K562 (cell line): ENCODE data around the gene SP100. TPM values are rescaled to one million over a fixed set of nuclear protein-coding genes. Genes with fewer than 3 reads are reported as not detected.

Experiments
- CCNT2 ChIP-seq: IDR thresholded peaks from 2 replicates; pipeline ENCODE4 v1.6.1; 2011; ENCODE audit warnings: borderline replicate concordance, low read depth, mild to moderate bottlenecking, moderate library complexity, mixed read lengths, low read length; ENCODE audit not compliant: insufficient read length; ENCODE audit errors: extremely low read depth
- MYC ChIP-seq, 2 experiments: fragments of 250-450 bp in 1 of 2; sonication (Bioruptor Pico) in 1 of 2; IDR thresholded peaks; 2 replicates each; pipeline versions ENCODE4 v1.5.1 to v1.6.1; 2012 to 2021; ENCODE audit warnings: low read depth in 2 of 2, borderline replicate concordance in 1 of 2, improper control_type of control experiment in 1 of 2, low read length in 1 of 2, mild to moderate bottlenecking in 1 of 2, moderate library complexity in 1 of 2
- POLR2A ChIP-seq: fragments of 450-650 bp; conservative IDR thresholded peaks from 2 replicates; pipeline ENCODE4 v1.6.1; 2016
- ZFP30 ChIP-seq: fragments of 250-450 bp; sonication (Bioruptor Pico); IDR thresholded peaks from 2 replicates; pipeline ENCODE4 v1.8.0; 2022; ENCODE audit warnings: moderate library complexity, mild to moderate bottlenecking, inconsistent platforms, borderline replicate concordance
- polyA plus RNA-seq, 8 experiments: library from polyadenylated mRNA; depleted of rRNA in 4 of 8; stranded (reverse) in 5 of 8; unstranded in 3 of 8; fragments of >200 nt; fragmentation: Nextera tagmentation in 2 of 8; fragmentation: Illumina TruSeq in 1 of 8; extraction: Ambion mirVana in 2 of 8; extraction: Trizol in 1 of 8; gene quantifications; 2 replicates each; pipeline versions ENCODE4 v1.2.1 to v1.2.3, GENCODE V29; 2011 to 2014; ENCODE audit warnings: inconsistent platforms in 1 of 8, missing spikeins in 1 of 8
- total RNA-seq, 7 experiments: library from RNA; depleted of rRNA in 6 of 7; stranded (reverse); fragments of >200 nt in 6 of 7; fragmentation: Illumina TruSeq in 2 of 7; extraction: Trizol in 2 of 7; gene quantifications; 2 replicates each; pipeline versions ENCODE4 v1.2.1 to v1.2.3, GENCODE V29; 2011 to 2021; ENCODE audit warnings: low replicate concordance in 1 of 7
- TF ChIP-seq, protein P1 (sequence below), 2 experiments: fragments of 450-650 bp in 1 of 2; sonication (generic) in 1 of 2; formaldehyde crosslinking in 1 of 2; IDR thresholded peaks; 2 replicates each; pipeline versions ENCODE4 v1.7.1 to v1.9.0; 2016 to 2022; ENCODE audit warnings: inconsistent platforms in 1 of 2, mild to moderate bottlenecking in 1 of 2, missing genetic modification reagents in 1 of 2

Gene SP100
- total and polyA plus RNA-seq, 9 of the 15 experiments (the other 6 are each of a cell fraction or from before 2014, with no cell fraction given): 19.2 to 39.2 (median 34.6) TPM

DNA sequence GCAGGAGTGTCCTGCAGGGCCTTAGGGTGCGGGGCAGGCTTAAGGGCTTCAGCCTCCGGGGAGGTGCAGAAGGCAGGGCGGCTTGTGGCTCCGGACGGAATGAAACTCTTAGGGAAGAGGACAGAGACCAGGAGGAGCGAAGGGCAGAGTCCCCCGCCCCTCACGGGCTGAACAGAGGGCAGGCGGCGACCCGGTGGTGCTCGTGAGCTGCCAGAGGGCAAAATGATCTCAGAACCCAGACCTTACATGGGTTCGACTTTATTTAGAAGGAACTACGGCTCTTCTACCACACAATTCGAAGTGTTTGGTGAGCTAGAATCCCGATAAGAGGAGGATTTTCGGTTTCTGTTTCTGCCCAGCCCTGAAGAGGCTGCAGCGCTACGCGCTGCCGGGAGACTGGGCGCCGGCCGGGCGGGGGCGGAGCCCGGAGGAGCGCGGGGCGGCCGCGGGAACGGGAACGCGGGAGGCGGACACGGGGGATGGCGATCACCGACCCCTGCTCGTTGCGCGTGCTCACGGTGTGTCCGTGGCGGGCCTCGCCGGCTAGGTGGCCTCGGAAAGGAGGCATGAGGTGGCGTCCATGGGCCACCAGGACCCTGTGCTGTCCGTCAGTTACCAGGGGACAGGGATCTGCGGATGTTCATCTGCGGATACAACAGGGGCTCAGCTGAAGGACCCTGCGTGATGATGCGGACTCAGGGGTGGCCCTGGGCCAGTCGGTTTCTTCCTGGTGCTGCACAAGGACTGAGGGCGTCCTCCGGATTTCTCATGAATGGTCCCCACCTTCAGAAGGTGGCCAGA lies 4.2 kb upstream of the SP100 start (continued):
- TF ChIP-seq, protein P1, sequence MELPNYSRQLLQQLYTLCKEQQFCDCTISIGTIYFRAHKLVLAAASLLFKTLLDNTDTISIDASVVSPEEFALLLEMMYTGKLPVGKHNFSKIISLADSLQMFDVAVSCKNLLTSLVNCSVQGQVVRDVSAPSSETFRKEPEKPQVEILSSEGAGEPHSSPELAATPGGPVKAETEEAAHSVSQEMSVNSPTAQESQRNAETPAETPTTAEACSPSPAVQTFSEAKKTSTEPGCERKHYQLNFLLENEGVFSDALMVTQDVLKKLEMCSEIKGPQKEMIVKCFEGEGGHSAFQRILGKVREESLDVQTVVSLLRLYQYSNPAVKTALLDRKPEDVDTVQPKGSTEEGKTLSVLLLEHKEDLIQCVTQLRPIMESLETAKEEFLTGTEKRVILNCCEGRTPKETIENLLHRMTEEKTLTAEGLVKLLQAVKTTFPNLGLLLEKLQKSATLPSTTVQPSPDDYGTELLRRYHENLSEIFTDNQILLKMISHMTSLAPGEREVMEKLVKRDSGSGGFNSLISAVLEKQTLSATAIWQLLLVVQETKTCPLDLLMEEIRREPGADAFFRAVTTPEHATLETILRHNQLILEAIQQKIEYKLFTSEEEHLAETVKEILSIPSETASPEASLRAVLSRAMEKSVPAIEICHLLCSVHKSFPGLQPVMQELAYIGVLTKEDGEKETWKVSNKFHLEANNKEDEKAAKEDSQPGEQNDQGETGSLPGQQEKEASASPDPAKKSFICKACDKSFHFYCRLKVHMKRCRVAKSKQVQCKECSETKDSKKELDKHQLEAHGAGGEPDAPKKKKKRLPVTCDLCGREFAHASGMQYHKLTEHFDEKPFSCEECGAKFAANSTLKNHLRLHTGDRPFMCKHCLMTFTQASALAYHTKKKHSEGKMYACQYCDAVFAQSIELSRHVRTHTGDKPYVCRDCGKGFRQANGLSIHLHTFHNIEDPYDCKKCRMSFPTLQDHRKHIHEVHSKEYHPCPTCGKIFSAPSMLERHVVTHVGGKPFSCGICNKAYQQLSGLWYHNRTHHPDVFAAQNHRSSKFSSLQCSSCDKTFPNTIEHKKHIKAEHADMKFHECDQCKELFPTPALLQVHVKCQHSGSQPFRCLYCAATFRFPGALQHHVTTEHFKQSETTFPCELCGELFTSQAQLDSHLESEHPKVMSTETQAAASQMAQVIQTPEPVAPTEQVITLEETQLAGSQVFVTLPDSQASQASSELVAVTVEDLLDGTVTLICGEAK (IDR thresholded peaks at IDR 0.05): 0 out of 2 replicates have a peak, but pooled peaks have one; percentile 13
- TF ChIP-seq, protein P1 (CRISPR knock-in tag; IDR thresholded peaks at IDR 0.05): no peak
- TF ChIP-seq CCNT2 (peak; percentile 65), ZFP30 (no peak), MYC (IDR thresholded peaks at IDR 0.05; ENCODE audit: low read depth, low read length) (0 out of 2 replicates have a peak, but pooled peaks have one; percentile 46), MYC (CRISPR knock-in tag; IDR thresholded peaks at IDR 0.05; ENCODE audit: borderline replicate concordance, low read depth) (no peak), POLR2A (peak; percentile 64)
